Esophagus (tissue), 2 donors: ENCODE results near the gene OR2M5. TPM values are rescaled to one million over a fixed set of nuclear protein-coding genes. Genes with fewer than 3 reads are reported as not detected.

Source experiments
- H3K27ac ChIP-seq, 2 donors: one replicate each; pipeline ENCODE4 v1.5.1; 2013; ENCODE audit warnings: low read depth in 2 of 2, mild to moderate bottlenecking in 2 of 2, inconsistent platforms in 1 of 2, low read length in 1 of 2, moderate library complexity in 1 of 2
- H3K27me3 ChIP-seq, 2 donors: one replicate each; pipeline ENCODE4 v1.6.1; 2013; ENCODE audit warnings: low read length in 2 of 2, control low read depth in 1 of 2, mild to moderate bottlenecking in 1 of 2; ENCODE audit not compliant: insufficient read depth in 2 of 2, control insufficient read depth in 1 of 2
- H3K36me3 ChIP-seq, 2 donors: one replicate each; pipeline ENCODE4 v1.6.1; 2013; ENCODE audit warnings: low read length in 1 of 2; ENCODE audit not compliant: control insufficient read depth in 2 of 2, insufficient read depth in 2 of 2
- H3K4me1 ChIP-seq, 2 donors: one replicate each; pipeline ENCODE4 v1.6.1; 2013; ENCODE audit warnings: low read length in 1 of 2; ENCODE audit not compliant: control insufficient read depth in 2 of 2, insufficient read depth in 2 of 2
- H3K4me3 ChIP-seq, 2 donors: one replicate each; pipeline ENCODE4 v1.5.1; 2013; ENCODE audit warnings: low read length in 2 of 2, mild to moderate bottlenecking in 2 of 2, low read depth in 1 of 2, moderate library complexity in 1 of 2
- H3K9me3 ChIP-seq, 2 donors: one replicate each; pipeline ENCODE4 v1.6.1; 2013; ENCODE audit warnings: mild to moderate bottlenecking in 2 of 2, low read depth in 1 of 2, low read length in 1 of 2, moderate library complexity in 1 of 2; ENCODE audit not compliant: control insufficient read depth in 2 of 2, insufficient read depth in 1 of 2
- WGBS, 2 donors: extraction: QIAGEN DNeasy Blood & Tissue Kit; methylation state at CpG; one replicate each; pipeline ENCODE4 v1.1.7; 2013; 5-methylcytosine and 5-hydroxymethylcytosine counted together
- polyA plus RNA-seq, 2 donors: library from polyadenylated mRNA; stranded (reverse); fragments of 200-250 nt; gene quantifications; one replicate each; pipeline ENCODE4 v1.2.3, GENCODE V29; 2013
- donor health status: healthy with polysubstance abuse.
- donor health status: Bipolar disorder and iron deficiency.

Gene OR2M5
- polyA plus RNA-seq, 2 donors, result not detected

- H3K27ac ChIP-seq, result no peak overlapping the region
- H3K9me3 ChIP-seq, result peaks cover 4 to 6% of the 10 kb centered on the region in 2 donors
- WGBS, 2 donors, result 78 to 82% methylated on average over 6 of the region's 6 CpGs
- no peaks in the 10 kb centered on the region for H3K27me3 ChIP-seq
- H3K4me1 ChIP-seq, result no peaks in the 10 kb centered on the region
- H3K36me3 ChIP-seq, result no peaks in the 10 kb centered on the region
- H3K4me3 ChIP-seq, result no peak overlapping the region
Observed at GRCh38 chr1:248152056-248152827, 7.3 kb downstream of the OR2M5 start.

- Histone ChIP-seq H3K9me3 (peaks cover 4 to 6% of the 10 kb centered on the region in 2 donors), H3K27me3 (no peaks in the 10 kb centered on the region), H3K36me3 (no peaks in the 10 kb centered on the region), H3K4me1 (no peaks in the 10 kb centered on the region), H3K4me3 (no peak overlapping the region), H3K27ac (no peak overlapping the region)
- 49 to 77% methylated on average over 1 of the region's 1 CpG for WGBS, 2 donors
Observed at GRCh38 chr1:248155927-248156326, 11.0 kb downstream of the OR2M5 start.

- H3K36me3 ChIP-seq, result no peaks in the 10 kb centered on the region
- WGBS, 2 donors, result 90 to 92% methylated on average over 4 of the region's 4 CpGs
- H3K27me3 ChIP-seq, result no peaks in the 10 kb centered on the region
- H3K4me3 ChIP-seq, result no peak overlapping the region
- no peaks in the 10 kb centered on the region for H3K4me1 ChIP-seq
- no peaks in the 10 kb centered on the region for H3K9me3 ChIP-seq
- no peak overlapping the region for H3K27ac ChIP-seq
Observed at GRCh38 chr1:248158758-248159157, 13.8 kb downstream of the OR2M5 start.

- H3K4me1 ChIP-seq, result no peaks in the 10 kb centered on the region
- 83 to 85% methylated on average over 12 of the region's 12 CpGs for WGBS, 2 donors
- no peaks in the 10 kb centered on the region for H3K36me3 ChIP-seq
- peaks cover 0 to 14% of the 10 kb centered on the region in 2 donors for H3K9me3 ChIP-seq
- no peak overlapping the region for H3K4me3 ChIP-seq
- H3K27ac ChIP-seq, result no peak overlapping the region
- H3K27me3 ChIP-seq, result no peaks in the 10 kb centered on the region
Observed at GRCh38 chr1:248164031-248164430, 19.1 kb downstream of the OR2M5 start.

- no peaks in the 10 kb centered on the region for H3K36me3 ChIP-seq
- WGBS, 2 donors, result 89 to 92% methylated on average over 14 of the region's 14 CpGs
- H3K4me3 ChIP-seq, result no peak overlapping the region
- H3K4me1 ChIP-seq, result no peaks in the 10 kb centered on the region
- H3K27me3 ChIP-seq, result no peaks in the 10 kb centered on the region
- peaks cover 0 to 14% of the 10 kb centered on the region in 2 donors for H3K9me3 ChIP-seq
- H3K27ac ChIP-seq, result no peak overlapping the region
Observed at GRCh38 chr1:248165186-248165585, 20.2 kb downstream of the OR2M5 start.

- H3K27ac ChIP-seq, result no peak within 1 kb of the TSS
Observed at GRCh38 chr1:248174521-248174920, 29.6 kb downstream of the OR2M5 start, which contains the start of gene OR2M2. Gene OR2M2 (plus strand): TSS chr1:248174821. CDS start chr1:248179986, 5,165 bp downstream.

GRCh38 chr1:248183996-248184395 is 39.0 kb downstream of the OR2M5 start:
- no peak overlapping the region for H3K4me3 ChIP-seq
- H3K27me3 ChIP-seq, result no peaks in the 10 kb centered on the region
- H3K27ac ChIP-seq, result no peak overlapping the region
- peaks cover 0 to 5% of the 10 kb centered on the region in 2 donors for H3K9me3 ChIP-seq
- 63 to 68% methylated on average over 7 of the region's 7 CpGs for WGBS, 2 donors
- no peaks in the 10 kb centered on the region for H3K4me1 ChIP-seq
- H3K36me3 ChIP-seq, result no peaks in the 10 kb centered on the region

More at GRCh38 chr1:248174521-248174920, 29.6 kb downstream of the OR2M5 start, which contains the start of gene OR2M2:
- H3K9me3 ChIP-seq, result no peaks in the 10 kb centered on the region
- no peak within 1 kb of the TSS for H3K4me3 ChIP-seq
- H3K36me3 ChIP-seq, result no peaks in the 10 kb centered on the region
- H3K27me3 ChIP-seq, result no peaks in the 10 kb centered on the region
- no peaks in the 10 kb centered on the region for H3K4me1 ChIP-seq

- Histone ChIP-seq H3K27me3 (no peaks in the 10 kb centered on the region), H3K36me3 (no peaks in the 10 kb centered on the region), H3K27ac (no peak overlapping the region), H3K4me3 (no peak overlapping the region), H3K9me3 (peaks cover 0 to 5% of the 10 kb centered on the region in 2 donors), H3K4me1 (no peaks in the 10 kb centered on the region)
- WGBS, 2 donors, result 66 to 70% methylated on average over 3 of the region's 3 CpGs
Observed at GRCh38 chr1:248187363-248187762, 42.4 kb downstream of the OR2M5 start.

GRCh38 chr1:248189026-248189425 is 44.1 kb downstream of the OR2M5 start:
- Histone ChIP-seq H3K4me3 (no peak overlapping the region), H3K27me3 (no peaks in the 10 kb centered on the region), H3K9me3 (peaks cover 0 to 5% of the 10 kb centered on the region in 2 donors), H3K36me3 (no peaks in the 10 kb centered on the region), H3K27ac (no peak overlapping the region), H3K4me1 (no peaks in the 10 kb centered on the region)
- WGBS, 2 donors, result 52 to 60% methylated on average over 11 of the region's 11 CpGs

- no peak overlapping the region for H3K27ac ChIP-seq
- no peaks in the 10 kb centered on the region for H3K4me1 ChIP-seq
- H3K4me3 ChIP-seq, result no peak overlapping the region
- H3K27me3 ChIP-seq, result no peaks in the 10 kb centered on the region
- H3K36me3 ChIP-seq, result no peaks in the 10 kb centered on the region
- WGBS, 2 donors, result 59 to 71% methylated on average over 1 of the region's 1 CpG
- no peaks in the 10 kb centered on the region for H3K9me3 ChIP-seq
Observed at GRCh38 chr1:248194117-248194516, 49.2 kb downstream of the OR2M5 start.
